Heart right ventricle (tissue), 16 donors: ENCODE data around the gene SUMO3. TPM values are rescaled to one million over a fixed set of nuclear protein-coding genes. Genes with fewer than 3 reads are reported as not detected.

Source experiments
- ATAC-seq, 8 donors: fragments of 200-7000 bp; cut with Tn5 transposase; one replicate each; pipeline ENCODE4 v1.9.1; 2020; ENCODE audit warnings: mild to moderate bottlenecking in 8 of 8, moderate library complexity in 8 of 8, moderate number of reproducible peaks in 1 of 8
- DNase-seq, 2 donors: peaks; one replicate each; pipeline ENCODE4 v3.0.0-alpha.2; 2020
- H3K27ac ChIP-seq, 10 donors: fragments of 200-600 bp; sonication (generic) in 2 of 10; one replicate each; pipeline versions ENCODE4 v1.5.0 to v1.8.0; 2020 to 2022; ENCODE audit warnings: mild to moderate bottlenecking in 3 of 10
- H3K27me3 ChIP-seq, 7 donors: fragments of 200-600 bp; one replicate each; pipeline ENCODE4 v1.8.0; 2021 to 2022; ENCODE audit warnings: mild to moderate bottlenecking in 2 of 7
- H3K36me3 ChIP-seq, 9 donors: fragments of 200-600 bp; sonication (generic) in 1 of 9; one replicate each; pipeline versions ENCODE4 v1.5.0 to v1.8.0; 2020 to 2022; ENCODE audit warnings: mild to moderate bottlenecking in 2 of 9
- H3K4me1 ChIP-seq, 9 donors: fragments of 200-600 bp; sonication (generic) in 1 of 9; one replicate each; pipeline versions ENCODE4 v1.5.0 to v1.8.0; 2020 to 2022; ENCODE audit warnings: mild to moderate bottlenecking in 4 of 9
- H3K4me3 ChIP-seq, 10 donors: fragments of 200-600 bp; sonication (generic) in 2 of 10; one replicate each; pipeline versions ENCODE4 v1.5.0 to v1.8.0; 2020 to 2022; ENCODE audit warnings: mild to moderate bottlenecking in 7 of 10, moderate library complexity in 2 of 10
- H3K9me3 ChIP-seq, 11 donors: fragments of 200-600 bp in 10 of 11; sonication (generic) in 2 of 11; one replicate each; pipeline versions ENCODE4 v1.5.0 to v1.8.0; 2013 to 2022; ENCODE audit warnings: mild to moderate bottlenecking in 2 of 11, control low read depth in 1 of 11, moderate library complexity in 1 of 11
- WGBS, 2 donors: extraction: QIAGEN DNeasy Blood & Tissue Kit; methylation state at CpG; one replicate each; pipeline ENCODE4 v1.1.7; 2013; ENCODE audit warnings: inconsistent platforms in 1 of 2; 5-methylcytosine and 5-hydroxymethylcytosine counted together
- intact Hi-C, 10 donors: fragments of 100-400 bp; cut with DNase I; formaldehyde crosslinking; loops; one replicate each; pipeline versions ENCODE4 v1.11.1 to v1.14.2; 2022
- polyA plus RNA-seq, 2 donors: library from polyadenylated mRNA; stranded (reverse); fragments of 200-250 nt; gene quantifications; one replicate each; pipeline ENCODE4 v1.2.3, GENCODE V29; 2013
- total RNA-seq, 10 donors: library from RNA; stranded (reverse); fragmentation: NEBNext Ultra II Directional in 3 of 10; extraction: Animal tissue kit (Norgen Biotek cat#: 25700) in 3 of 10; gene quantifications; one replicate each; pipeline versions ENCODE4 v1.2.1 to v1.2.4, GENCODE V29; 2021 to 2023
- TF ChIP-seq, protein P1 (sequence below), 9 donors: fragments of 200-600 bp; sonication (generic) in 2 of 9; IDR thresholded peaks; one replicate each; pipeline versions ENCODE4 v1.5.0 to v1.8.0; 2021 to 2022; ENCODE audit warnings: antibody characterized with exemption in 9 of 9, mild to moderate bottlenecking in 5 of 9, moderate library complexity in 1 of 9
- donor health status: Arrhythmogenic right ventricular cardiomyopathy.
- donor health status: ischemic (EF 13 %, LVEDD 7.1; RV severe dilation, severe dysfunction).
- donor health status: healthy with polysubstance abuse.
- donor health status: DM: no; HTN: yes; CAD: no.
- donor health status: DM: no; HTN: no; CAD: no.
- donor health status: ischemic (EF 25% LVEDD 6.9; RV normal size, moderate dysfunction).
- donor health status: ischemic (EF 25% LVEDD 5.7; RV mildly dilated, moderate dysfunction).
- donor health status: healthy.
- donor health status: DM: yes; HTN: yes; CAD: no.
- donor health status: Ischemic cardiomyopathy.
- donor health status: ischemic (EF 35%, LVEDD 5.7; RV mildly dilated, moderate dysfunction).
- donor health status: nonischemic (EF 11% LVEDD 7.7; RV severe dilation, severe dysfunction).
- donor health status: DM: yes; HTN: yes; CAD: no.
- donor health status: PGD.
- donor health status: ischemic (EF 29% LVEDD 5.4; RV normal size, mild dysfunction).
- donor health status: nonischemic (EF 23%, LVEDD 6.1; RV moderate dilation, normal function).

Gene SUMO3
- total and polyA plus RNA-seq, 12 donors, result 14.9 to 80.9 (median 70.5) TPM

DNA sequence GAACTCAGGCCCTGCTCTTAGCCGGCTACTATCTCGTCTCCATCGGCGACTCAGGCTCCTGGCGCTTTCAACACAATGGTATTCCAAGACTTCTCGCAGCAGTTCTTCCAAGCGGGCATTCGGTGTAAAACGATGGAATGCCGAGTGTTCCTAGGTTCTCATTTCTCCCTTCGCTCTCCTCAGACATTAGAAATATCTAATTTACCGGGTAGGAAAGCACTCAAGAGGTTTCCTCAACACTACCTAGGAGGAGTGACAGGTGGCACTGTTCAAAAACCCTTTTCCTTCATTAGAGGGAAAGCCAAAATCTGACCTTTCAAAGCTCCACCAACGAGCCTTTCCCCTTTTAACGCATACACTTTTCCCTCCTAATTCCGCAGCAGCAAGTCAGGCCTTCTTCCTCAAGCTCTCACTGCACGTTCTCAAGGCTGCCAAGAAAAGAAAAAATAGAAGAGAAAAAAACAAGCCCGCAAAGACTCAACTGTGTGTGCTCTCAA lies 16.8 kb downstream of the SUMO3 start:
- H3K27me3 ChIP-seq, result no peaks in the 10 kb centered on the region
- H3K27ac ChIP-seq, result peak overlapping the region in 9 of 10 donors; percentile 61 to 86 (median 79)
- H3K4me1 ChIP-seq, result peaks cover 3 to 48% (median 30%) of the 10 kb centered on the region in 9 donors
- H3K36me3 ChIP-seq, result peaks cover 0 to 53% (median 16%) of the 10 kb centered on the region in 9 donors
- peak overlapping the region; percentile 69 to 98 (median 85) for H3K4me3 ChIP-seq
- ATAC-seq, result peak in 2 of 8 donors; percentile 36 to 40
- 2 to 3% methylated on average over 17 of the region's 17 CpGs for WGBS, 2 donors
- no peak for DNase-seq
- intact Hi-C loops, result loop anchor here in 8 of 10 donors (2.0 to 10.0 kb wide), 8 partner anchors 46 to 334 kb away; partner anchors contain the start of gene PTTG1IP (in 4 of the 8)
- TF ChIP-seq, protein P1, sequence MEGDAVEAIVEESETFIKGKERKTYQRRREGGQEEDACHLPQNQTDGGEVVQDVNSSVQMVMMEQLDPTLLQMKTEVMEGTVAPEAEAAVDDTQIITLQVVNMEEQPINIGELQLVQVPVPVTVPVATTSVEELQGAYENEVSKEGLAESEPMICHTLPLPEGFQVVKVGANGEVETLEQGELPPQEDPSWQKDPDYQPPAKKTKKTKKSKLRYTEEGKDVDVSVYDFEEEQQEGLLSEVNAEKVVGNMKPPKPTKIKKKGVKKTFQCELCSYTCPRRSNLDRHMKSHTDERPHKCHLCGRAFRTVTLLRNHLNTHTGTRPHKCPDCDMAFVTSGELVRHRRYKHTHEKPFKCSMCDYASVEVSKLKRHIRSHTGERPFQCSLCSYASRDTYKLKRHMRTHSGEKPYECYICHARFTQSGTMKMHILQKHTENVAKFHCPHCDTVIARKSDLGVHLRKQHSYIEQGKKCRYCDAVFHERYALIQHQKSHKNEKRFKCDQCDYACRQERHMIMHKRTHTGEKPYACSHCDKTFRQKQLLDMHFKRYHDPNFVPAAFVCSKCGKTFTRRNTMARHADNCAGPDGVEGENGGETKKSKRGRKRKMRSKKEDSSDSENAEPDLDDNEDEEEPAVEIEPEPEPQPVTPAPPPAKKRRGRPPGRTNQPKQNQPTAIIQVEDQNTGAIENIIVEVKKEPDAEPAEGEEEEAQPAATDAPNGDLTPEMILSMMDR (IDR thresholded peaks at IDR 0.05), result peak in 6 of 9 donors; percentile 8 to 44 (median 38)
- no peaks in the 10 kb centered on the region for H3K9me3 ChIP-seq

DNA sequence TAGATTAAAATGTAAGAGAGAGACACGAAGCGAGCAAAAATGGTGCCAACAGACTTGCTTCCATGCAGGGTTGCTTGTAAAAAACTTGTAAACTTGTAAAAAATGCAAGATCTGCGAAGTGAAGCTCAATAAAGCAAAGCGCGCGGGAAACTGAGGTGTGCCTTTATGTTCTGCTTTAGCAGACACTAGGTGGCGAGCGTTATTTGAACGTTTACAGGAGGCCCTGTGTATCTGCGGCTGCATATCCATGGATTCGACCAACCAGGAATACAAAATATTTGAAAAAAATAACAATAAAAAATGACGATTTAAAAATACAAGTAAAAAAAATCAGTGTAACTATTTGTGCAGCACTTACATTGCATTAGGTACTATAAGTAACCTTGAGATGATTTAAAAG lies 17.8 kb downstream of the SUMO3 start:
- no peak for ATAC-seq
- Histone ChIP-seq H3K27ac (no peak overlapping the region), H3K9me3 (no peaks in the 10 kb centered on the region), H3K4me3 (peak overlapping the region in 7 of 10 donors; percentile 69 to 98 (median 93)), H3K4me1 (peaks cover 3 to 46% (median 31%) of the 10 kb centered on the region in 9 donors), H3K27me3 (no peaks in the 10 kb centered on the region), H3K36me3 (peaks cover 0 to 49% (median 7%) of the 10 kb centered on the region in 9 donors)
- intact Hi-C loops, result loop anchor here in 8 of 10 donors (2.0 to 10.0 kb wide), 8 partner anchors 47 to 335 kb away; partner anchors contain the start of gene PTTG1IP (in 4 of the 8)
- peak in 1 of 2 donors; percentile 34 for DNase-seq
- TF ChIP-seq, protein P1 (IDR thresholded peaks at IDR 0.05), result peak; percentile 6 to 59 (median 39)
- 52 to 54% methylated on average over 12 of the region's 12 CpGs for WGBS, 2 donors

DNA sequence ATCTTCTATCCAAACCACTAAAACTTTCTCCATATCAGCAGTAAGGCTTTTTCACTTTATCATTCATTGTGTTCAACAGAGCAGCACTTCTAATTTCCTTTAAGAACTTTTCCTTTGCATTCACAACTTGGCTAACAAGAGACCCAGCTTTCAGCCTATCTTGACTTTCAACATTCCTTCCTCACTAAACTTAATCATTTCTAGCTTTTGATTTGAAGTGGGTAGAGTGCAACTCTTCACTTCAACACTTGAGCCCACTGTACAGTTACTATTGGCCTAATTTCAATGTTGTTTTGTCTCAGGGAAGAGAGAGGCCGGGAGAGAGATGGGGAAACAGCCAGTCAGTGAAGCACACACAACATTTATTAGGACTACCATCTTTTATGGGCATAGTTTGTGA lies 18.2 kb downstream of the SUMO3 start:
- H3K36me3 ChIP-seq, result peaks cover 0 to 45% (median 2%) of the 10 kb centered on the region in 9 donors
- H3K4me1 ChIP-seq, result peaks cover 3 to 48% (median 33%) of the 10 kb centered on the region in 9 donors
- intact Hi-C loops, result loop anchor here in 9 of 10 donors (2.0 to 10.0 kb wide), 9 partner anchors 48 to 335 kb away; partner anchors contain the start of gene PTTG1IP (in 4 of the 9)
- TF ChIP-seq, protein P1 (IDR thresholded peaks at IDR 0.05), result no peak
- H3K27ac ChIP-seq, result no peak overlapping the region
- WGBS, 2 donors, result 46 to 61% methylated on average over 1 of the region's 1 CpG
- no peak for ATAC-seq
- peak overlapping the region in 1 of 10 donors; percentile 96 for H3K4me3 ChIP-seq
- DNase-seq, result no peak
- no peaks in the 10 kb centered on the region for H3K27me3 ChIP-seq
- no peaks in the 10 kb centered on the region for H3K9me3 ChIP-seq

DNA sequence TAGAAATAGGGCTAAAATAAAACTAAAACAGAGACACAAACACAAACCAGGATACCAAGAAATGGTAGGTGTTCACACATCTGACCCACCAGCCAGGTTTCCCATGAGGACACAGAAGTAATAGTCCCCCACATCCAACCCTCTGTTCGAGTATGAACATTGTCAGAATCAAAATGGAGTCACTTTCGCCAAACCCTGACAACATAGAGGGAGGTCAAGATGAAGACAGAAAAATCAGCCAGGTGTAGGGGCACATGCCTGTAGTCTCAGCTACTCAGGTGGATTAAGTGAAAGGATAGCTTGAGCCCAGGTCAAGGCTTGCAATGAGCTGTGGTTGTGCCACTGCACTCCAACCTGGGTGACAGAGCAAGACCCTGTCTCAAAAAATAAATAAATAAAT lies 20.1 kb downstream of the SUMO3 start:
- peaks cover 8 to 46% (median 38%) of the 10 kb centered on the region in 9 donors for H3K4me1 ChIP-seq
- ATAC-seq, result no peak

More for the DNA sequence above, 20.1 kb downstream of the SUMO3 start:
- H3K27ac ChIP-seq, result no peak overlapping the region
- H3K36me3 ChIP-seq, result peaks cover 0 to 38% (median 0%) of the 10 kb centered on the region in 9 donors
- H3K27me3 ChIP-seq, result no peaks in the 10 kb centered on the region
- no peaks in the 10 kb centered on the region for H3K9me3 ChIP-seq
- H3K4me3 ChIP-seq, result no peak overlapping the region
- 94 to 95% methylated on average over 2 of the region's 2 CpGs for WGBS, 2 donors
- no peak for DNase-seq
- intact Hi-C loops, result loop anchor here in 2 of 10 donors (5.0 to 10.0 kb wide), 2 partner anchors 135 to 283 kb away; no protein-coding TSS in a partner anchor
- TF ChIP-seq, protein P1 (IDR thresholded peaks at IDR 0.05), result no peak
